Loucy (cell line): Measurements from ENCODE around the gene KCNC2.

Source experiments
- H2AFZ ChIP-seq: fragments of 200-600 bp; sonication (generic); 2 replicates; pipeline ENCODE4 v1.6.0; 2016; ENCODE audit warnings: antibody characterized with exemption, mild to moderate bottlenecking, low read length, moderate library complexity
- H3F3A ChIP-seq: fragments of 200-600 bp; 2 replicates; pipeline ENCODE4 v1.6.0; 2016; ENCODE audit warnings: antibody characterized with exemption, low read depth, mild to moderate bottlenecking
- H3K27me3 ChIP-seq: fragments of 200-600 bp; sonication (generic); 2 replicates; pipeline ENCODE4 v1.6.1; 2014; ENCODE audit warnings: low read length, mild to moderate bottlenecking; ENCODE audit not compliant: insufficient read depth, poor library complexity, severe bottlenecking
- H3K36me3 ChIP-seq: fragments of 200-600 bp; sonication (generic); 2 replicates; pipeline ENCODE4 v1.6.1; 2016; ENCODE audit warnings: low read length; ENCODE audit not compliant: insufficient read depth
- H3K4me1 ChIP-seq: fragments of 200-600 bp; sonication (generic); 2 replicates; pipeline ENCODE4 v1.5.1; 2014; ENCODE audit warnings: low read length, mild to moderate bottlenecking; ENCODE audit not compliant: insufficient read depth, poor library complexity, severe bottlenecking
- H3K4me2 ChIP-seq: fragments of 200-600 bp; sonication (generic); 2 replicates; pipeline ENCODE4 v1.6.0; 2014; ENCODE audit warnings: antibody characterized with exemption, low read length, low read depth, mild to moderate bottlenecking; ENCODE audit not compliant: poor library complexity, severe bottlenecking
- H3K4me3 ChIP-seq: fragments of 200-600 bp; sonication (generic); 2 replicates; pipeline ENCODE4 v1.5.1; 2014; ENCODE audit warnings: low read length, mild to moderate bottlenecking, mixed read lengths; ENCODE audit not compliant: poor library complexity, severe bottlenecking
- H3K79me2 ChIP-seq: fragments of 200-600 bp; sonication (generic); 2 replicates; pipeline ENCODE4 v1.6.1; 2014; ENCODE audit warnings: low read length; ENCODE audit not compliant: insufficient read depth
- H3K9ac ChIP-seq: fragments of 200-600 bp; sonication (generic); 2 replicates; pipeline ENCODE4 v1.6.0; 2014; ENCODE audit warnings: mild to moderate bottlenecking, low read depth, low read length, moderate library complexity; ENCODE audit not compliant: poor library complexity, severe bottlenecking
- H3K9me2 ChIP-seq: fragments of 200-600 bp; sonication (generic); replicated peaks from 2 replicates; pipeline ENCODE4 v1.6.1; 2016; ENCODE audit warnings: low read depth, low read length, mixed read lengths
- H3K9me3 ChIP-seq: fragments of 200-600 bp; sonication (generic); 2 replicates; pipeline ENCODE4 v1.6.1; 2014; ENCODE audit warnings: mild to moderate bottlenecking, antibody characterized with exemption, low read length, low read depth; ENCODE audit not compliant: insufficient read depth
- H4K20me1 ChIP-seq: fragments of 200-600 bp; sonication (generic); 2 replicates; pipeline ENCODE4 v1.6.0; 2014; ENCODE audit warnings: antibody characterized with exemption, low read length, mild to moderate bottlenecking; ENCODE audit not compliant: insufficient read depth, poor library complexity, severe bottlenecking
- CTCF ChIP-seq: fragments of 200-600 bp; sonication (generic); conservative IDR thresholded peaks from 2 replicates; pipeline ENCODE4 v1.5.1; 2014; ENCODE audit warnings: mild to moderate bottlenecking, antibody characterized with exemption, low read length
- EZH2phosphoT487 ChIP-seq: fragments of 200-600 bp; IDR thresholded peaks from 2 replicates; pipeline ENCODE4 v1.6.1; 2018; ENCODE audit warnings: antibody characterized with exemption, mild to moderate bottlenecking, moderate library complexity, borderline replicate concordance

The KCNC2 gene

GRCh38 chr12:75058228-75058627 is 151.4 kb downstream of the KCNC2 start:
- Histone ChIP-seq H2AFZ (no peak overlapping the region), H3K36me3 (no peaks in the 10 kb centered on the region), H3F3A (no peaks in the 10 kb centered on the region), H3K9me3 (no peaks in the 10 kb centered on the region), H3K27me3 (no peaks in the 10 kb centered on the region), H3K4me2 (no peak overlapping the region), H3K4me3 (no peak overlapping the region), H3K9me2 (no peaks in the 10 kb centered on the region), H4K20me1 (no peaks in the 10 kb centered on the region), H3K79me2 (no peaks in the 10 kb centered on the region), H3K4me1 (no peaks in the 10 kb centered on the region), H3K9ac (no peak overlapping the region)
- TF ChIP-seq CTCF = no peak
- TF ChIP-seq EZH2phosphoT487 = no peak

DNA sequence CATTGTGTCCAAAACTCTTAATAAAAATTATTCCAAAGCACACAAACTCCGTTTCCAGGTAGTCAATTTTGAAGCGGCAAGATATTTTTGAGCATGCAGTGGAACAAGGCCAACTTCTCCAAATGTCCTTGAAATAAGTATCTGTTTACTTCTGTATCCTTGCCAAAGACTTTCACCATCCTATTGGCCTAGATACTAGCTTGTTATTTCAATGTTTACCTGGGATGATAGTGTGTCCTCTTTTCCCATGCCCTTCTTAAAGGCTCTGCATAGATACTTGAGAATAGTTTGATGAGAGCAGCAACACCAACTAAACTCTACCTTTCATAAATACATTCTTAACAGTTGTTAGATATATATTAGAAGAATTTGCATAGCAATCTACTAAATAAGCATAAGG is 160.9 kb downstream of the KCNC2 start:
- no peak overlapping the region for H3K4me2 ChIP-seq
- H3K4me1 ChIP-seq = no peaks in the 10 kb centered on the region
- no peak overlapping the region for H3K4me3 ChIP-seq
- H3K9me3 ChIP-seq = no peaks in the 10 kb centered on the region
- no peaks in the 10 kb centered on the region for H3K79me2 ChIP-seq
- H3K9ac ChIP-seq = no peak overlapping the region
- no peaks in the 10 kb centered on the region for H3F3A ChIP-seq
- no peak overlapping the region for H2AFZ ChIP-seq
- H3K9me2 ChIP-seq = no peaks in the 10 kb centered on the region
- TF ChIP-seq EZH2phosphoT487 (no peak), CTCF (no peak)
- H3K27me3 ChIP-seq = no peaks in the 10 kb centered on the region
- H4K20me1 ChIP-seq = no peaks in the 10 kb centered on the region
- no peaks in the 10 kb centered on the region for H3K36me3 ChIP-seq

DNA sequence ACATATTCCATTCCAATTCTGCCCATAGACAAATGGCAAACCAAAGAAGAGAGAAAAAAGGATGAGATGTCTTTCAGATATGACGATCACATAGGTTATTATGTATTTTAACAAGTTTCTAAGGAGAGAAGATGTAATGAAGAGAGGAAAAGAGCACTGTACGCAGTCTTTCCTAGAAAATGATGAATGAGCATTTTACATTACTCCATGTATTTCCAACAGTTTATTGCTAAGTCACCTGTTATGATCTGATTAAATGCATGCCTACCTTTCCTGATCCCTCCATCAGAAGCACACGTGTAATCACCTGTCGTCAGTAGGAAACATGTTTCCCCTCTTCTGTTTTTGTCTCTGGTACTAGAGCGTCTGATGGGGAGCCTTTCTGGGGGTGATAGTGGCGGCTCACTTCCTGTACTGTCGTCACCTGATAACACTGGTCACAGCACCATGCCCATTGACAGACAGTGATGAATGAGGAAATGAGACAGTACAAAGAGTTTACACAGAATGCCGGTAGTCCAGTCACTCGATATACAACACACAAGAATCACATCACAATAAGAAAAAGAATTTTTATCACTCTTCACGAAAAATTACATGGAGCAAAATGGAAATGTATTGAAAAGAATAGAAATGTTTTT is 161.6 kb downstream of the KCNC2 start:
- Histone ChIP-seq H3K36me3 (no peaks in the 10 kb centered on the region), H3K27me3 (no peaks in the 10 kb centered on the region), H4K20me1 (no peaks in the 10 kb centered on the region), H3K9me3 (no peaks in the 10 kb centered on the region), H3K9me2 (no peaks in the 10 kb centered on the region), H2AFZ (no peak overlapping the region), H3K79me2 (no peaks in the 10 kb centered on the region), H3K4me2 (no peak overlapping the region), H3F3A (no peaks in the 10 kb centered on the region), H3K4me3 (no peak overlapping the region), H3K4me1 (no peaks in the 10 kb centered on the region), H3K9ac (no peak overlapping the region)
- TF ChIP-seq EZH2phosphoT487 (no peak), CTCF (no peak)
